IMR-90 (cell line): Measurements from ENCODE around the gene GMCL1. TPM values are rescaled to one million over a fixed set of nuclear protein-coding genes. Genes with fewer than 3 reads are reported as not detected.

ENCODE experiments used
- ATAC-seq: fragments of 200-7000 bp; cut with Tn5 transposase; 2 replicates; pipeline ENCODE4 v1.9.1; 2020; ENCODE audit warnings: low read depth, mild to moderate bottlenecking, moderate library complexity
- BruUV-seq: library from RNA; stranded (reverse); fragments of 400-500 nt; replicated peaks from 2 replicates; lab custom pipeline; 2021; lab: Mats Ljungman, UMichigan
- CTCF ChIA-PET: fragments of 300-600 bp; formaldehyde crosslinking; extraction: SDS; loops from one replicate; lab custom pipeline; 2021; ENCODE audit warnings: antibody characterized with exemption; lab: Yijun Ruan, JAX
- POLR2A ChIA-PET: fragments of 300-600 bp; sonication (Branson Sonifier 250); formaldehyde crosslinking; loops from one replicate; lab custom pipeline; 2022; ENCODE audit warnings: antibody characterized with exemption; ENCODE audit not compliant: unreplicated experiment; lab: Charles Lee
- DNase-seq: peaks from one replicate; pipeline ENCODE4 v3.0.0; 2013
- H2AFZ ChIP-seq: replicated peaks from 2 replicates; pipeline ENCODE3; 2013; ENCODE audit warnings: low read length, mild to moderate bottlenecking; ENCODE audit not compliant: poor library complexity
- H2AK5ac ChIP-seq: 2 replicates; pipeline ENCODE4 v1.6.1; 2013; ENCODE audit warnings: low read depth, low read length, inconsistent platforms
- H2AK9ac ChIP-seq: replicated peaks from 2 replicates; pipeline ENCODE3; 2013; ENCODE audit warnings: mild to moderate bottlenecking, low read depth, low read length, moderate library complexity; ENCODE audit not compliant: poor library complexity
- H2BK120ac ChIP-seq: 2 replicates; pipeline ENCODE4 v1.6.1; 2013; ENCODE audit warnings: low read depth, low read length, inconsistent platforms
- H2BK15ac ChIP-seq: 3 replicates; pipeline ENCODE4 v1.6.1; 2013; ENCODE audit warnings: low read depth, low read length, inconsistent platforms
- H2BK20ac ChIP-seq: 2 replicates; pipeline ENCODE4 v1.6.1; 2013; ENCODE audit warnings: low read depth, mild to moderate bottlenecking, inconsistent platforms, low read length, moderate library complexity
- H2BK5ac ChIP-seq: 2 replicates; pipeline ENCODE4 v1.6.1; 2013; ENCODE audit warnings: mild to moderate bottlenecking, low read depth, low read length, inconsistent platforms; ENCODE audit not compliant: poor library complexity, severe bottlenecking
- H3K14ac ChIP-seq: replicated peaks from 2 replicates; pipeline ENCODE4 v1.6.1; 2013; ENCODE audit warnings: low read depth, low read length, inconsistent platforms
- H3K18ac ChIP-seq: 2 replicates; pipeline ENCODE4 v1.6.1; 2013; ENCODE audit warnings: low read depth, low read length, control low read depth
- H3K23ac ChIP-seq: 2 replicates; pipeline ENCODE4 v1.6.1; 2013; ENCODE audit warnings: low read depth, low read length, inconsistent platforms
- H3K27ac ChIP-seq: 2 replicates; pipeline ENCODE4 v1.5.1; 2013; ENCODE audit warnings: mild to moderate bottlenecking, control low read depth, low read length; ENCODE audit not compliant: insufficient read depth
- H3K27me3 ChIP-seq: 2 replicates; pipeline ENCODE4 v1.6.1; 2013; ENCODE audit warnings: low read length; ENCODE audit not compliant: control insufficient read depth, insufficient read depth
- H3K36me3 ChIP-seq: 2 replicates; pipeline ENCODE4 v1.6.1; 2013; ENCODE audit warnings: low read length, mixed read lengths; ENCODE audit not compliant: control insufficient read depth, insufficient read depth
- H3K4ac ChIP-seq: 2 replicates; pipeline ENCODE4 v1.6.1; 2013; ENCODE audit warnings: low read depth, low read length, inconsistent platforms
- H3K4me1 ChIP-seq: 2 replicates; pipeline ENCODE4 v1.6.1; 2013; ENCODE audit warnings: low read length, mixed read lengths; ENCODE audit not compliant: control insufficient read depth, insufficient read depth
- H3K4me2 ChIP-seq: 2 replicates; pipeline ENCODE4 v1.6.1; 2013; ENCODE audit warnings: low read depth, mild to moderate bottlenecking, control low read depth, low read length, moderate library complexity
- H3K4me3 ChIP-seq: 2 replicates; pipeline ENCODE4 v1.5.1; 2013; ENCODE audit warnings: low read depth, mild to moderate bottlenecking, control low read depth, low read length, moderate library complexity; ENCODE audit not compliant: insufficient read depth
- H3K56ac ChIP-seq: 2 replicates; pipeline ENCODE4 v1.6.1; 2013; ENCODE audit warnings: low read length, inconsistent platforms; ENCODE audit not compliant: insufficient read depth; ENCODE audit errors: extremely low read depth
- H3K79me1 ChIP-seq, 2 experiments: 2 replicates each; pipeline ENCODE4 v1.6.1; 2013; ENCODE audit warnings: low read length in 2 of 2, inconsistent platforms in 1 of 2, low read depth in 1 of 2
- H3K9ac ChIP-seq: 2 replicates; pipeline ENCODE4 v1.6.1; 2013; ENCODE audit warnings: low read depth, low read length, control low read depth
- H3K9me1 ChIP-seq: 2 replicates; pipeline ENCODE4 v1.6.1; 2013; ENCODE audit warnings: low read length, inconsistent platforms; ENCODE audit not compliant: insufficient read depth
- H3K9me3 ChIP-seq: 2 replicates; pipeline ENCODE4 v1.6.1; 2013; ENCODE audit warnings: low read length; ENCODE audit not compliant: control insufficient read depth, insufficient read depth
- H4K20me1 ChIP-seq: 2 replicates; pipeline ENCODE4 v1.6.1; 2013; ENCODE audit warnings: low read length, inconsistent platforms; ENCODE audit not compliant: insufficient read depth
- H4K5ac ChIP-seq: 2 replicates; pipeline ENCODE4 v1.6.1; 2013; ENCODE audit warnings: mild to moderate bottlenecking, low read depth, low read length, control low read depth
- H4K8ac ChIP-seq, 2 experiments: 2 replicates each; pipeline ENCODE4 v1.6.1; 2013; ENCODE audit warnings: low read depth in 2 of 2, low read length in 2 of 2, control low read depth in 1 of 2, inconsistent platforms in 1 of 2
- H4K91ac ChIP-seq: 2 replicates; pipeline ENCODE4 v1.6.1; 2013; ENCODE audit warnings: low read depth, low read length, inconsistent platforms; ENCODE audit not compliant: insufficient read depth
- BHLHE40 ChIP-seq: fragments of 150-350 bp; IDR thresholded peaks from 2 replicates; pipeline ENCODE4 v1.6.1; 2016; ENCODE audit warnings: mild to moderate bottlenecking, low read depth, low read length
- FOS ChIP-seq: fragments of 150-350 bp; IDR thresholded peaks from 2 replicates; pipeline ENCODE4 v1.6.1; 2016; ENCODE audit warnings: low read depth, low read length
- MXI1 ChIP-seq: IDR thresholded peaks from 2 replicates; pipeline ENCODE4 v1.6.1; 2012; ENCODE audit warnings: low read depth, mild to moderate bottlenecking, low read length, moderate library complexity, borderline replicate concordance
- NFE2L2 ChIP-seq: fragments of 150-350 bp; IDR thresholded peaks from 2 replicates; pipeline ENCODE4 v1.6.1; 2016; ENCODE audit warnings: low read depth, mild to moderate bottlenecking, low read length
- RFX5 ChIP-seq: IDR thresholded peaks from 2 replicates; pipeline ENCODE4 v1.8.0; 2012; ENCODE audit warnings: low read depth, mild to moderate bottlenecking, low read length, moderate library complexity
- SMC3 ChIP-seq: fragments of 150-350 bp; IDR thresholded peaks from 2 replicates; pipeline ENCODE4 v1.6.1; 2016; ENCODE audit warnings: low read depth, mild to moderate bottlenecking, antibody characterized with exemption, low read length, moderate library complexity
- WGBS, 2 experiments: methylation state at CpG; one replicate each; pipeline versions ENCODE4 v1.1.5 to v1.1.7; 2013; ENCODE audit warnings: missing lambda C conversion rate in 2 of 2; ENCODE audit not compliant: insufficient read length in 1 of 2; ENCODE audit errors: extremely low coverage in 2 of 2; 5-methylcytosine and 5-hydroxymethylcytosine counted together
- dilution Hi-C: fragments of 300-500 bp; cut with HindIII; formaldehyde crosslinking; loops from one replicate; pipeline ENCODE4 v1.14.3; 2018; ENCODE audit warnings: low sequenced_read_pairs; ENCODE audit not compliant: unreplicated experiment
- in situ Hi-C: fragments of 300-500 bp; cut with MboI; formaldehyde crosslinking; loops from 3 replicates; pipeline ENCODE4 v1.14.3; 2019; ENCODE audit warnings: low sequenced_read_pairs, inconsistent platforms, mixed read lengths
- intact Hi-C: fragments of 100-400 bp; cut with micrococcal nuclease; formaldehyde crosslinking; loops from 2 replicates; pipeline ENCODE4 v1.10.0; 2022
- polyA plus RNA-seq, 3 experiments: library from polyadenylated mRNA; depleted of rRNA; stranded (reverse); fragments of >200 nt; gene quantifications; 2 replicates each; pipeline ENCODE4 v1.2.3, GENCODE V29; 2012; ENCODE audit warnings: low replicate concordance in 1 of 3
- total RNA-seq: library from RNA; depleted of rRNA; stranded (reverse); fragments of >200 nt; gene quantifications from 2 replicates; pipeline ENCODE4 v1.2.3, GENCODE V29; 2012

Gene GMCL1
- total and polyA plus RNA-seq, 2 of the 4 experiments (the other 2 are of a cell fraction) = 2.8 to 3.4 TPM

DNA sequence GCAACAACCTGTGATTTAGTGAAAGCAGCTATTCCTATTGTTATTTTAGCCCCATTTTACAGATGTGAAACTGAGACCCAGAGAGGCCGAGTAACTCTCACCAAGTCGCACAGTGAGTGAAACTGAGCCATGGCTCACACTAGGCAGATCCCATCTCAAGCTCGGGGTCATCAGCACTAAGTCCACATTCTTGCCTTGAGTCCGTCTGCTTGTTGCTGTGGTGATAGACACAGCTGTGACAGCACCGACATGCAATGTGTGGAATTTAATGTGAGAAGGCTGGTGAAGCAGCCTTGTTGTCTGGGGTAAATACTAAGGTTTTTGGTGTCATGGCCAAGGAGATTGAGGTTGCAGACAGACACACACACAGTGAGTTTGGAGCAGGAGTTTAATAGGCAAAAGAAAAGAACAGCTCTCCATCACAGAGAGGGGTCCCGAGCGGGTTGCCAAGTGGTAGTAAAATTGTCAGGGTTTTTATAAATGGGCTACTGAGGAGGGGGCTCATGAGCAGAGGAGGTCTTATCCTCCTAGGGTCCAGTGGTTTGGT lies 40.2 kb upstream of the GMCL1 start (continued):
- TF ChIP-seq FOS (peak; percentile 53), MXI1 (0 out of 2 replicates have a peak, but pooled peaks have one; percentile 26)

DNA sequence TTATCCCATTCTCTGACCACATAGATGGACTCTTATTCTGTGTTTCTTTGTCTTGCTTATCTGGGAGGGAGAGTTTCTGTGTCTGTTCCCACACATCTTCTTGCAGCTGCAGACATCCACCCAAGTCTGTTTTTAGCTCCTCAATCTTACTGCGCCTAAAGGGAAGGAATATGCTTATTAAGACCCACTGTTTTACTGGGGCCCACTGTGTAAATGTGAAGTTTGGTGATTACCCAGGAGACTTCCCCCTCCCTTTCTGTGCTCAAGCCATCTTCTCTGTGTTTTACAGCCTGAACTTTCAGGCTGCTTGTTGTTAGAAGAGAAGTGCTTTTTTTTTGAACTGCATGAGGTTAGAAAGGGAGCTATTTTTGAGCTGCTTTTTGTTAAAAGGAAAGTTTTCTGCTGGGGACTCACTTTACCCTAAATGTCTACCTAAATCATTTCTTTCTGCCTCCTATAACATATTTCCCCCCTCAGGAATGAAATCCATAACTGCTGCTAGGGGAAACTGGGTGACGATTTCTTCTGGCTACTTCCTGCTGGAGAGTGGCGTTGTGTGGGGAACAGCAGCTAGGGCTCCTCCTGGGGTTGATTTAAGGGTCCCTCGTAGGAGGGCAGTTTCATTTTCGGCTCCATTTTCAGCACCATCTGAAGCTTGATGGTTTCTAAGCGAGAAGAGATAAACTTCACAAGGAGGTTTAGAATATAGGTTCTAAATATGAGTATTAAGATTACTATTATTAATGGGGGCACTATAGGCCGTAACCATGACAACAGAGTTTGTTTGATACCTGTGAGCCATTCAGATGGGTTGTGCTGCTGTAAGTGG lies 39.5 kb upstream of the GMCL1 start:
- Histone ChIP-seq H2AK9ac (no peak overlapping the region), H3K14ac (peak overlapping the region; percentile 86), H2BK20ac (peak overlapping the region; percentile 50; the same call in 1 of the 2 replicates), H4K8ac (peak overlapping the region in 1 of 2 experiments; percentile 58; a peak in 1 of 4 replicates), H3K23ac (peak overlapping the region; percentile 66; the same call in 1 of the 2 replicates), H2BK15ac (no peak overlapping the region; the same call in 2 of the 3 replicates), H3K4ac (peak overlapping the region; percentile 51), H3K9me3 (no peaks in the 10 kb centered on the region), H3K9ac (peak overlapping the region; percentile 51), H3K4me1 (peaks cover 10% of the 10 kb centered on the region), H3K79me1 (peaks cover 0 to 7% of the 10 kb centered on the region in 2 experiments; a peak in 1 of 4 replicates), H4K20me1 (no peaks in the 10 kb centered on the region), H2AK5ac (peak overlapping the region; percentile 12), H3K56ac (peak overlapping the region; percentile 25; the same call in 1 of the 2 replicates), H3K27ac (peak overlapping the region; percentile 29; the same call in 1 of the 2 replicates), H4K91ac (peak overlapping the region; percentile 43), H4K5ac (peak overlapping the region; percentile 71), H2AFZ (peak overlapping the region; percentile 53), H3K4me3 (no peak overlapping the region), H2BK120ac (peak overlapping the region; percentile 59), H3K27me3 (no peaks in the 10 kb centered on the region), H2BK5ac (peak overlapping the region; percentile 73), H3K4me2 (peak overlapping the region; percentile 73), H3K18ac (peak overlapping the region; percentile 58), H3K9me1 (peaks cover 7% of the 10 kb centered on the region; the same call in 1 of the 2 replicates), H3K36me3 (peaks cover 3% of the 10 kb centered on the region)
- intact Hi-C loops (no loop called here), dilution Hi-C loops (no loop called here), in situ Hi-C loops (no loop called here)
- TF ChIP-seq RFX5 (no peak), BHLHE40 (no peak), NFE2L2 (no peak), SMC3 (no peak), MXI1 (no peak)
- no TSS peak for BruUV-seq
- no CpG with 5 or more reads among the region's 7 CpGs for WGBS, 2 experiments
- ChIA-PET CTCF (interaction anchor here (0.6 to 1.6 kb wide), 3 partner anchors 27 to 31 kb away, joined by 3 to 5 read pairs (median 4); no protein-coding TSS in a partner anchor), POLR2A (no interaction called here)
- peak; percentile 39 for DNase-seq
- ATAC-seq = peak; percentile 35; the same call in 1 of the 2 replicates
